Mucosa of descending colon (tissue), 3 donors: ENCODE results near the gene MAGI1. TPM values are rescaled to one million over a fixed set of nuclear protein-coding genes. Genes with fewer than 3 reads are reported as not detected.

Experiments used
- ATAC-seq: fragments of 200-7000 bp; cut with Tn5 transposase; one replicate; pipeline ENCODE4 v1.9.1; 2020; ENCODE audit warnings: mild to moderate bottlenecking, moderate library complexity
- DNase-seq, 3 donors: peaks; one replicate each; pipeline ENCODE4 v3.0.0-alpha.2; 2020
- H3K36me3 ChIP-seq: fragments of 200-600 bp; one replicate; pipeline ENCODE4 v1.8.0; 2021; ENCODE audit warnings: low read depth, mild to moderate bottlenecking
- H3K4me1 ChIP-seq: fragments of 200-600 bp; one replicate; pipeline ENCODE4 v1.8.0; 2021; ENCODE audit warnings: low read depth, mild to moderate bottlenecking
- H3K4me3 ChIP-seq: fragments of 200-600 bp; one replicate; pipeline ENCODE4 v1.8.0; 2021; ENCODE audit warnings: mild to moderate bottlenecking
- H3K9me3 ChIP-seq: fragments of 200-600 bp; one replicate; pipeline ENCODE4 v1.8.0; 2021; ENCODE audit warnings: mild to moderate bottlenecking
- intact Hi-C, 2 donors: fragments of 100-400 bp; cut with DNase I in 1 of 2; cut with micrococcal nuclease in 1 of 2; formaldehyde crosslinking; loops; one replicate each; pipeline versions ENCODE4 v1.11.0 to v1.11.1; 2022; cut with DNase I, micrococcal nuclease
- total RNA-seq, 3 donors: library from RNA; stranded (reverse); fragmentation: NEBNext Ultra II Directional in 2 of 3; extraction: Animal tissue kit (Norgen Biotek cat#: 25700) in 2 of 3; gene quantifications; one replicate each; pipeline versions ENCODE4 v1.2.1 to v1.2.4, GENCODE V29; 2021 to 2023
- TF ChIP-seq, protein P1 (sequence below): fragments of 200-600 bp; IDR thresholded peaks from one replicate; pipeline ENCODE4 v1.8.0; 2022; ENCODE audit warnings: antibody characterized with exemption, mild to moderate bottlenecking
- donor health status: DM: no; HTN: no; CAD: no; lungs with moderate emphysema.
- donor health status: DM: no; HTN: no; CAD: no.
- donor health status: DM: no; HTN: yes; CAD: no.

MAGI1 gene
- total RNA-seq, 3 donors from 2014 or later, result 41.9 to 59.6 (median 45.6) TPM

DNA sequence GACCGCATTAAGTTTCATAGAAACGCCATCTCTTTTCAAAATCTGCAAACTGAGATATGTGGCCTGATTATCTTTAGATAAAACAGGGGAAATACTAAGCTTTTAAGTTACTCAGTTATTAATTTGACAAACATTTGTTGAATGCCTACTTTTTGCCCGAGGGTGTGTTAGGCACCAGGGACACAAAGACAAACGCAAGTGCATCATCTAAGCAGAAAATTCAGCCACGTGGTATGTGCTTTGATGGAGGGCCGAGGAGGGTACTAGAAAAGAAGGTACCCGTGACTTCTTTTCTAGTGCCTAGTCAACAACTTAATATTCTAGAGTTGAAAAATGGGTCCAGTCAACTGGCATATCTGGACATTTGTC is 594.3 kb downstream of the MAGI1 start:
- TF ChIP-seq, protein P1, sequence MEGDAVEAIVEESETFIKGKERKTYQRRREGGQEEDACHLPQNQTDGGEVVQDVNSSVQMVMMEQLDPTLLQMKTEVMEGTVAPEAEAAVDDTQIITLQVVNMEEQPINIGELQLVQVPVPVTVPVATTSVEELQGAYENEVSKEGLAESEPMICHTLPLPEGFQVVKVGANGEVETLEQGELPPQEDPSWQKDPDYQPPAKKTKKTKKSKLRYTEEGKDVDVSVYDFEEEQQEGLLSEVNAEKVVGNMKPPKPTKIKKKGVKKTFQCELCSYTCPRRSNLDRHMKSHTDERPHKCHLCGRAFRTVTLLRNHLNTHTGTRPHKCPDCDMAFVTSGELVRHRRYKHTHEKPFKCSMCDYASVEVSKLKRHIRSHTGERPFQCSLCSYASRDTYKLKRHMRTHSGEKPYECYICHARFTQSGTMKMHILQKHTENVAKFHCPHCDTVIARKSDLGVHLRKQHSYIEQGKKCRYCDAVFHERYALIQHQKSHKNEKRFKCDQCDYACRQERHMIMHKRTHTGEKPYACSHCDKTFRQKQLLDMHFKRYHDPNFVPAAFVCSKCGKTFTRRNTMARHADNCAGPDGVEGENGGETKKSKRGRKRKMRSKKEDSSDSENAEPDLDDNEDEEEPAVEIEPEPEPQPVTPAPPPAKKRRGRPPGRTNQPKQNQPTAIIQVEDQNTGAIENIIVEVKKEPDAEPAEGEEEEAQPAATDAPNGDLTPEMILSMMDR, result no peak
- no peak overlapping the region for H3K4me3 ChIP-seq
- H3K4me1 ChIP-seq, result no peaks in the 10 kb centered on the region
- intact Hi-C loops, result no loop called here
- ATAC-seq (no peak), DNase-seq (no peak)
- no peaks in the 10 kb centered on the region for H3K9me3 ChIP-seq
- no peaks in the 10 kb centered on the region for H3K36me3 ChIP-seq

DNA sequence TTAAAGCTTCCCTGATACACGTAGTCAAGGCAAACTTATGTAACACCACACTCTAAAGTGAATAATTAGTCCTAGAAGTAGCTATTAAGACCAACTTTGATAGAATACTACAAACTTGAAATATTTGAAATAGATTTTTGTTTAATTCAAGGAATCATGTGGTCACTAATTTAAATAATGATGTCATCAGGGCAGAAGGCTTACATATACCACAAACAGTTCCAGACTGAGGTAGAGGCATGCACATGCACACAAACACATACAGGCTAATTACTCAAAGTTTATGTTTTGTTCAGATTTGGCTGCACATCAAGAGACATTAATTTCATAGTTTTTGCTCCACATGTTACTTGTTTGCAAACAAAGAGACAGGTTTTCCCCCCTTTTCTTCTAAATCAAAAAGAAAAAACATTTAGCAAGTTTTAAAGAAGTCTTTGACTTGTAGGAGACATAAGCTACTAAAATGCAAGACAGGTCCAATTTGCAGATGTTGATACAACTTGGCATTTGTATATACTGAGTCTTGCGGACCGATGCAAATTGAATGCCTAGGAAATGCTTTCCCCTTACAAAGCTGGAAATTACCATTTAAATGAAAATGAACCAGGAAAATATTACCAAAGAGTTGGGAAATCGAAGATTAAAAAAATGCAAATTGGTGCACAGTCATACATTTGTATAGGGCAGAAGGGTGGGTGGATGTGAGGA is 594.8 kb downstream of the MAGI1 start:
- TF ChIP-seq, protein P1, result no peak
- Histone ChIP-seq H3K36me3 (no peaks in the 10 kb centered on the region), H3K9me3 (no peaks in the 10 kb centered on the region), H3K4me3 (no peak overlapping the region), H3K4me1 (no peaks in the 10 kb centered on the region)
- intact Hi-C loops, result no loop called here
- ATAC-seq (no peak), DNase-seq (no peak)

DNA sequence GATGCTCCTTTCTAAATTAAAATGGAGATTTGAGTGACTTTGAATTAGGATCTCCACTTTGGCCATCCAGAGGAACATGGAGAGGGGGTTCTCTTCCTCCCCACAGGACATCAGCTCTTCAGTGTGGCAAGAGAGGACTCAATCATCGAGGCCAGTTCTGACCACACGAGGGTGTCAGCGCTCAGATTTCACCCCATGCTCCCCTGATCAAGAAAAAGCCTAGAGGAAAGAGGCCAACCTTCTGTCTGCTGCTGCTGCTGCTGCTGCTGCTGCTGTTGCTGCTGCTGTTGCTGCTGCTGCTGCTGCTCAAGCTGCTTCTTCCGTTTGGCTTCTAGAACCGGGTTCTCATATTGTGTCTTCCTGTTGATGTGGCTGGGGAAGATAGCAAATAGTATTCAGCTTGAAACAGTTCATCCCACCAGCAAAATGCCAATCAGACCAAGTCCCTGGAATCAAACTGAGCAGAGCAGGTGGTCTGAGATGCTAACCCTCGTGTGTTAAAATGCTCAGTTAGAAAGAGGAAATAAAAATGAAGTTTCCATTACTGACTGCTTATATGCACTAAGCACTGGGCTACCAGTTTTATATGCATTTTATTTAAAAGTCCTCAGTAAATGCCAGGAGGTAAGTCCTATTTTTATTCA is 599.0 kb downstream of the MAGI1 start:
- peak in 2 of 3 donors; percentile 50 to 65 for DNase-seq
- Histone ChIP-seq H3K9me3 (no peaks in the 10 kb centered on the region), H3K4me1 (no peaks in the 10 kb centered on the region), H3K4me3 (no peak overlapping the region), H3K36me3 (no peaks in the 10 kb centered on the region)
- intact Hi-C loops, result no loop called here
- TF ChIP-seq, protein P1, result no peak
- peak; percentile 76 for ATAC-seq

DNA sequence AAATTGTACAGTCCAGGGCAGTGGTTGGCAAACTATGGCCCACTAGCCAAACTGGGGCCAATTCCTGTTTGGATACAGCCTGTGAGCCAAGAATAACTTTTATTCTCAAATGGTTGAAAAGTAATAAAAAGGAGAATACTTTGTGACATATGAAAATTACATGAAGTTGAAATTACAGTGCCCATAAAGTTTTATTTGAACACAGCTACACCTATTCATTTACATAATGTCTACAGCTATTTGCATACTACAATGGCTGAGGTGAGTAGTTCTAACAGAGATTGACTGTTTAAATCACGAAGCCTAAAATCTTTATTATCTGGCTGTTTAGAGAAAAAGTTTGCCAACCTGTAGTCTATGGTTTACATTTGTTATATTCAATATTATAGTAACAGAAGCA is 600.1 kb downstream of the MAGI1 start:
- Histone ChIP-seq H3K9me3 (no peaks in the 10 kb centered on the region), H3K36me3 (no peaks in the 10 kb centered on the region), H3K4me1 (no peaks in the 10 kb centered on the region), H3K4me3 (no peak overlapping the region)
- ATAC-seq (peak; percentile 41), DNase-seq (no peak)
- intact Hi-C loops, result no loop called here
- TF ChIP-seq, protein P1, result no peak

DNA sequence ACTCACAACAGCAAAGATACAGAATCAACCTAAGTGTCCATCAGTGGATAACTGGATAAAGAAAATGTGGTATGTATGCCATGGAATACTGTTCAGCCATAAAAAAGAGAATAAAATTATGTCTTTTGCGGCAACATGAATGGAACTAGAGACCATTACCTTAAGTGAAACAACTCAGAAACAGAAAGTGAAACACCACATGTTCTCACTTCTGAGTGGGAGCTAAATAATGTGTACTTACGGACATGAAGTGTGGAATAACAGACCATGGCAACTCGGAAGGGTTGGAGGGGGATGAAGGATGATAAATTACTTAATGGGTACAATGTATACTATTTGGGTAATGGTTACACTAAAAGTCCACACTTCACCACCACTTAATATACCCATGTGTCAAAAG is 600.6 kb downstream of the MAGI1 start:
- TF ChIP-seq, protein P1, result no peak
- DNase-seq (no peak), ATAC-seq (no peak)
- no peaks in the 10 kb centered on the region for H3K9me3 ChIP-seq
- intact Hi-C loops, result no loop called here
- no peaks in the 10 kb centered on the region for H3K36me3 ChIP-seq
- H3K4me1 ChIP-seq, result no peaks in the 10 kb centered on the region
- H3K4me3 ChIP-seq, result no peak overlapping the region
